ENCODE results near the gene SEMA3D. TPM values are rescaled to one million over a fixed set of nuclear protein-coding genes. Genes with fewer than 3 reads are reported as not detected.

The SEMA3D gene
- total and polyA plus RNA-seq, 2 donors (not counting 3 experiments of a cell fraction or from before 2014, with no cell fraction given), result 9.9 to 10.3 TPM

DNA sequence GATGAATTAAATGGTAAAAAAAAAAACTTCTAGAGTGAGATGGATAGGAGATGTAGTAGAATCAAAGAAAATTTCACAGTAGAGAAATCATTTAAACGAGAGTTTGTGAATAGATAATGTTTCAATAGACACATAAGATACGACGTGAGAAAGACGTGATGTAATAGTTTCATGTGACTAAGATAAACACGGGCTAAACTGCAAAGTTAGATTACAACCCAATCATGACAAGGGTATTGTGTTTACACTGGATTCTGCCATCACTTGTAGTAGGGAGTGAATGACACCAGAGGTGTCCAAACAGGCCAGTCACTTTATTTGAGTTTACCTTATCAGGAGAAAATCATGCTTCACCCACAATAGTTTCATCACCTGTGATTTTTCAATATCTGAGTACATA lies 21.6 kb downstream of the SEMA3D start:
- ChIA-PET POLR2A (no interaction called here), CTCF (no interaction called here)
- dilution Hi-C loops (cut with MboI; ENCODE audit: extremely low pct_ligation_motif_present, low sequenced_read_pairs) (no loop called here), intact Hi-C loops (cut with micrococcal nuclease) (no loop called here)
- Histone ChIP-seq H3K4me1 (ENCODE audit: control insufficient read depth, extremely low read depth, insufficient read depth, low read length) (peaks cover 16% of the 10 kb centered on the region), H3K4me3 (replicated peaks in 1 of 3; ENCODE audit: insufficient read depth in 1 of 3, low read depth in 1 of 3, low read length in 3 of 3) (no peak overlapping the region), H3K79me2 (ENCODE audit: control insufficient read depth, insufficient read depth, low read length) (no peaks in the 10 kb centered on the region), H3K27me3 (ENCODE audit: control insufficient read depth in 2 of 2, insufficient read depth in 2 of 2, low read length in 2 of 2) (no peaks in the 10 kb centered on the region), H2AFZ (ENCODE audit: low read depth, low read length) (no peak overlapping the region), H3K9me1 (replicated peaks; ENCODE audit: control insufficient read depth, extremely low read depth, insufficient read depth, low read length) (no peaks in the 10 kb centered on the region), H4K20me1 (replicated peaks; ENCODE audit: control insufficient read depth, extremely low read depth, insufficient read depth, low read length) (no peaks in the 10 kb centered on the region), H3K36me3 (ENCODE audit: control insufficient read depth in 2 of 2, extremely low read depth in 1 of 2, insufficient read depth in 2 of 2, low read length in 2 of 2) (no peaks in the 10 kb centered on the region), H3K9ac (replicated peaks; ENCODE audit: extremely low read depth, insufficient read depth, low read length) (no peak overlapping the region), H3K4me2 (ENCODE audit: insufficient read depth, low read length) (no peak overlapping the region), H3K9me3 (replicated peaks; ENCODE audit: control insufficient read depth, insufficient read depth, low read length) (no peaks in the 10 kb centered on the region), H3K27ac (ENCODE audit: insufficient read depth, low read depth, low read length) (no peak overlapping the region)
- no peak for DNase-seq (ENCODE audit: low read depth, low spot score)
- no peak for FAIRE-seq
- TF ChIP-seq, protein P1, sequence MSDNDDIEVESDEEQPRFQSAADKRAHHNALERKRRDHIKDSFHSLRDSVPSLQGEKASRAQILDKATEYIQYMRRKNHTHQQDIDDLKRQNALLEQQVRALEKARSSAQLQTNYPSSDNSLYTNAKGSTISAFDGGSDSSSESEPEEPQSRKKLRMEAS (IDR thresholded peaks at IDR 0.05; ENCODE audit: insufficient read depth, insufficient read length), result no peak
- TF ChIP-seq POLR2A (IDR thresholded peaks at IDR 0.05; ENCODE audit: low read depth, low read length) (no peak), GATA2 (IDR thresholded peaks at IDR 0.05; ENCODE audit: insufficient read depth, insufficient read length, low read depth, low read length) (no peak), MYC (IDR thresholded peaks at IDR 0.05; ENCODE audit: low read depth, low read length) (no peak), JUN (IDR thresholded peaks at IDR 0.05; ENCODE audit: borderline replicate concordance, insufficient read depth, insufficient read length, low read depth) (no peak), EZH2 (IDR thresholded peaks at IDR 0.05; ENCODE audit: borderline replicate concordance, low read depth, low read length, severe bottlenecking) (no peak), POLR2AphosphoS5 (IDR thresholded peaks at IDR 0.05; ENCODE audit: insufficient read depth, low read depth, low read length) (no peak), CTCF (IDR thresholded peaks at IDR 0.05; ENCODE audit: extremely low read depth in 1 of 2, insufficient read depth in 1 of 2, low read depth in 1 of 2, low read length in 2 of 2) (no peak), FOS (IDR thresholded peaks at IDR 0.05; ENCODE audit: borderline replicate concordance, insufficient read depth, low read length) (no peak)
- no TSS peak for BruUV-seq (replicated peaks)

Measured in endothelial cell of umbilical vein (primary cell).